Stimulated activated CD4-positive, alpha-beta T cell treated with anti-CD3 and anti-CD28 coated beads, Interleukin-12 subunit alpha, Interleukin-12 subunit beta, amount 100 ng/mL, for 24 hours (primary cell): ENCODE data around the gene SLC6A1.

ENCODE experiments used
- DNase-seq, 2 experiments: peaks; one replicate each; pipeline ENCODE4 v3.0.0-alpha.2; 2020; ENCODE audit warnings: low read depth in 2 of 2

The SLC6A1 gene

GRCh38 chr3:10993729-10994065, 1.1 kb downstream of the SLC6A1 start:
- DNase-seq = no peak

DNA sequence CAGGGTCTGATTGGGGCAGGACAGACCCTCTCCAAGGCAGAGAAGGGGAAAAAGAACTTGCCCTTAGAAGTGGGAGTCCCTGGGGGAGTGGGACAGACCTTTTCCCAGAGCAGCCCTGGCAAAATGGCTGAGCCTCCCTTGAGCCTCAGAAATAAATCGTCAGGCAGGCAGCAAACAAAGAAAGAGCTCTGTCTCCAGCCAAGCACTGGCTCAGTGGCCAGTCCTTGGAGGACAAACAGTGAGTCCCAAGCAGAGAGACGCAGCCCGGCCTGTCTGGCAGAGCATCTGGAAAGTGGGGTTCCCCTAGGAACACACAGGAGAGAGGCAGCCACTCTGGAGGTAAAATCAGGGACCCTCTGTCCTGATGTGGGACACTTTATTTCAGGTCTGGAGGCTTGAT, 1.8 kb downstream of the SLC6A1 start:
- DNase-seq = no peak

- no peak for DNase-seq
Measured at GRCh38 chr3:10995871-10996270, 3.3 kb downstream of the SLC6A1 start.

GRCh38 chr3:10996345-10997013, 3.9 kb downstream of the SLC6A1 start:
- no peak for DNase-seq

DNA sequence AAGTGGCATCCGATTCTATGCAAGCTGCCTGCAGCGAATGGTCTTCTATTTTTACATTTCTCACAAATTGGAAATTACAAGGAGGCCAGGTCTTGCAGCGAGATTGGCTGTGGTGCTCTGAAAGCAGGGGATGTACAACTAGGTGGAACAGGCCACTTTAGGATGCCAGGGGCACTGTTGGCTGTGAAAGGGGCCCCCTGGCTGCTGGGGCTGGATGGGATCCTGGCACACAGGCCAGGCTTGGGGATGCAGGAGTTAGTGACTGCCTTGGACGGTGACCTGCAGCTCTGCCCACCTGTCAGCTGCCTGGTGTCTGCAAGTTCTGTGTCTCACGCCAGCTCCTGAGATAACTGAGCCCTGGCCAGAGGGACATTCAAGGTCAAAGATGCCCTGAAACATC, 4.6 kb downstream of the SLC6A1 start:
- no peak for DNase-seq

GRCh38 chr3:10998542-10998941, 6.0 kb downstream of the SLC6A1 start:
- DNase-seq = no peak

GRCh38 chr3:10999221-11000107, 6.9 kb downstream of the SLC6A1 start:
- DNase-seq = no peak

DNA sequence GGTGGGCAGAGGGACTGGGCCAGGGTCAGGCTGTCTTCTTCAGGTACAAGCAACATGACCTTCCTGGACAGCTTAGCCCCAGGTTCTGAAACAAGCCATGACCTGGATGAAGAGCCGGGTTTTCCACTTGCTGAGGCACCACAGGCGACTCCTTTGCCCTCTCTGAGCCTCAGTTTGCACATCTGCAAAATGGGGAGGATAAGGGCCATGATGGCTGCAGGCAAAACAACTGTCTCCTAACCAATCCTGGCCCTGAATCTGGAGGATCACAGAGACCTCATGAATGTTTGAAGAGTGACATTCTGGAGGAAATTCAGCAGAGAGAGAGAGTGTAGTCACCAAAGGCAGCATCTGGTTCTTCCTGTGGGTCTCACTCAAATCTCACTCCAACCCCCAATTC, 8.0 kb downstream of the SLC6A1 start:
- no peak for DNase-seq

- no peak for DNase-seq
Measured at GRCh38 chr3:11001020-11001657, 8.6 kb downstream of the SLC6A1 start.

- no peak for DNase-seq
Measured at GRCh38 chr3:11001658-11002021, 9.1 kb downstream of the SLC6A1 start.

GRCh38 chr3:11002371-11002807, 9.8 kb downstream of the SLC6A1 start:
- DNase-seq = no peak

- DNase-seq = no peak
Measured at GRCh38 chr3:11004563-11004962, 12.0 kb downstream of the SLC6A1 start.

- DNase-seq = no peak
Measured at GRCh38 chr3:11005686-11006256, 13.2 kb downstream of the SLC6A1 start.

GRCh38 chr3:11006986-11007933, 14.7 kb downstream of the SLC6A1 start:
- no peak for DNase-seq

GRCh38 chr3:11009898-11010297, 17.4 kb downstream of the SLC6A1 start:
- DNase-seq = no peak

- no peak for DNase-seq
Measured at GRCh38 chr3:11010426-11011165, 18.0 kb downstream of the SLC6A1 start.

GRCh38 chr3:11014253-11014652, 21.7 kb downstream of the SLC6A1 start:
- DNase-seq = no peak

DNA sequence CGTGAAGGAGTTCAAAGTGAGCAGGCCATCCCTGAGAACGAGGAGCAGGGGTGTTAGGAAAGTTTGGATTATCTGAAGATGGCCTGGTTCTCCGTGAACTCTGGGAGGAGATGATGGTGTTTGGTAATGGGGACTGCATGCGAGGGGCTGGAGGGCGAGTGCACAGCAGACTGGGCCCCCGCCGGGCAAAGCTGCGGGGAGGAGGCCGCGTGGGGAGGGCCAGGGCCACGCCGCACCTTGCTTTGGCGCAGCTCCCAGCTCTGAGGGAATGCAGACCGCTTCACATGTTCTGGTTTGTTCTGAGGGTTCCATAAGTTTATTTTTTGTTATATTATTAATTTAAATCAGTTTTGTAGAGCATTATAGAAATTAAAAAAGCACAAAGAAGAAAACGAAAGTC, 22.2 kb downstream of the SLC6A1 start:
- DNase-seq = no peak

- no peak for DNase-seq
Measured at GRCh38 chr3:11015369-11015768, 22.8 kb downstream of the SLC6A1 start.

DNA sequence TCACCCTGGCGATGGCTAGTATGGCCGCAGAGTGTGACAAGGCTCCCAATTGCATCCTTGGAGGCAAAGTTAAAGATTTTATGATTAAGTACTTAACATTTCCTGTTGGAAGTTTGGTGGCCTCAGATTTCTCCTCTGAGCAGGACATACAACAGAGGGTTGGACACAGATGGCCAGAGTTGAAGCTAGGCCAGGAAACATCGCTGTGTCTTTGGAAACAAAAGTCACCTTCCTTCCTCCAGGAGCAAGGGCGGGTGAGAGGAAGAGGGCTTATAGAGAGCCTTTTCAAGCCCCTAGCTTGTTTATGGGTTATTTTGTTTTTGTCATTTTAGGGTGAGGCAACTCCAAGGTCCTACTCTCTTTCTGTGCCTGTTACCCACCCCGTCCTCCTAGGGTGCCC, 24.2 kb downstream of the SLC6A1 start:
- no peak for DNase-seq
